ENCODE results near the gene RICTOR. TPM values are rescaled to one million over a fixed set of nuclear protein-coding genes. Genes with fewer than 3 reads are reported as not detected.

RICTOR gene
- total RNA-seq = 30.1 TPM
- polyA plus RNA-seq = 16.7 TPM
- long read RNA-seq, donor 1, partial matches to known transcripts = 0 of 1 reads
- long read RNA-seq, donor 1, other reads (novel, unspliced or antisense) = 0 of 1 reads
- long read RNA-seq, donor 2 = 0 reads
- long read RNA-seq, donor 3, partial matches to known transcripts = 0 of 1 reads
- long read RNA-seq, donor 3, other reads (novel, unspliced or antisense) = 0 of 1 reads
- long read RNA-seq, donor 4, partial matches to known transcripts = 0 of 1 reads
- long read RNA-seq, donor 4, other reads (novel, unspliced or antisense) = 0 of 1 reads
- long read RNA-seq, donor 5 = 0 reads
- long read RNA-seq, donor 6 = 0 reads
- long read RNA-seq, donor 7 = 0 reads
- long read RNA-seq, donor 8 = 0 reads
- long read RNA-seq, donor 9 = 0 reads
- long read RNA-seq, donor 10 = 0 reads

- H3K4me3 ChIP-seq (ENCODE audit: low read length in 2 of 2) = peak within 1 kb of the TSS; percentile 83 to 99
- WGBS = under 1% methylated on average over 94 of the region's 94 CpGs
- H3K27me3 ChIP-seq (ENCODE audit: control insufficient read depth in 2 of 2, insufficient read depth in 1 of 2, low read length in 1 of 2) = no peaks in the 10 kb centered on the region
- peaks cover 0 to 7% of the 10 kb centered on the region in 2 donors for H3K36me3 ChIP-seq (ENCODE audit: control insufficient read depth in 2 of 2, insufficient read depth in 2 of 2, low read length in 1 of 2)
- H3K9me3 ChIP-seq (ENCODE audit: control insufficient read depth in 2 of 2, insufficient read depth in 1 of 2, low read length in 1 of 2) = no peaks in the 10 kb centered on the region
- DNase-seq (ENCODE audit: low read depth in 6 of 9, low spot score in 9 of 9) = peak; percentile 67 to 95 (median 88)
- peak within 1 kb of the TSS; percentile 97 to 99 for H3K27ac ChIP-seq (ENCODE audit: low read depth in 1 of 2, low read length in 1 of 2)
- no peaks in the 10 kb centered on the region for H3K4me1 ChIP-seq (ENCODE audit: control insufficient read depth in 2 of 2, insufficient read depth in 2 of 2, low read length in 2 of 2)
Observed at GRCh38 chr5:39074017-39074814, at the start of gene RICTOR. Gene RICTOR, minus strand, starts transcription at chr5:39074399. Its CDS starts 22 bp downstream, at chr5:39074377.

- WGBS = 98% methylated on average over 2 of the region's 2 CpGs
- DNase-seq (ENCODE audit: low read depth in 6 of 9, low spot score in 9 of 9) = no peak
- Histone ChIP-seq H3K36me3 (ENCODE audit: control insufficient read depth in 2 of 2, insufficient read depth in 2 of 2, low read length in 1 of 2) (peaks cover 9 to 72% of the 10 kb centered on the region in 2 donors), H3K9me3 (ENCODE audit: control insufficient read depth in 2 of 2, insufficient read depth in 1 of 2, low read length in 1 of 2) (no peaks in the 10 kb centered on the region), H3K27ac (ENCODE audit: low read depth in 1 of 2, low read length in 1 of 2) (no peak overlapping the region), H3K4me1 (ENCODE audit: control insufficient read depth in 2 of 2, insufficient read depth in 2 of 2, low read length in 2 of 2) (no peaks in the 10 kb centered on the region), H3K27me3 (ENCODE audit: control insufficient read depth in 2 of 2, insufficient read depth in 1 of 2, low read length in 1 of 2) (no peaks in the 10 kb centered on the region), H3K4me3 (ENCODE audit: low read length in 2 of 2) (no peak overlapping the region)
Observed at GRCh38 chr5:39121922-39122321, 47.7 kb upstream of the RICTOR start.

GRCh38 chr5:39121315-39121714, 47.1 kb upstream of the RICTOR start:
- DNase-seq (ENCODE audit: low read depth in 6 of 9, low spot score in 9 of 9) = no peak
- Histone ChIP-seq H3K4me1 (ENCODE audit: control insufficient read depth in 2 of 2, insufficient read depth in 2 of 2, low read length in 2 of 2) (no peaks in the 10 kb centered on the region), H3K27me3 (ENCODE audit: control insufficient read depth in 2 of 2, insufficient read depth in 1 of 2, low read length in 1 of 2) (no peaks in the 10 kb centered on the region), H3K4me3 (ENCODE audit: low read length in 2 of 2) (no peak overlapping the region), H3K27ac (ENCODE audit: low read depth in 1 of 2, low read length in 1 of 2) (no peak overlapping the region), H3K36me3 (ENCODE audit: control insufficient read depth in 2 of 2, insufficient read depth in 2 of 2, low read length in 1 of 2) (peaks cover 9 to 76% of the 10 kb centered on the region in 2 donors), H3K9me3 (ENCODE audit: control insufficient read depth in 2 of 2, insufficient read depth in 1 of 2, low read length in 1 of 2) (no peaks in the 10 kb centered on the region)
- 97% methylated on average over 1 of the region's 1 CpG for WGBS

GRCh38 chr5:39120052-39120420, 45.8 kb upstream of the RICTOR start:
- H3K4me3 ChIP-seq (ENCODE audit: low read length in 2 of 2) = no peak overlapping the region
- WGBS = 98% methylated on average over 1 of the region's 1 CpG
- no peak for DNase-seq (ENCODE audit: low read depth in 6 of 9, low spot score in 9 of 9)
- no peaks in the 10 kb centered on the region for H3K9me3 ChIP-seq (ENCODE audit: control insufficient read depth in 2 of 2, insufficient read depth in 1 of 2, low read length in 1 of 2)
- H3K36me3 ChIP-seq (ENCODE audit: control insufficient read depth in 2 of 2, insufficient read depth in 2 of 2, low read length in 1 of 2) = peaks cover 14 to 80% of the 10 kb centered on the region in 2 donors
- H3K27ac ChIP-seq (ENCODE audit: low read depth in 1 of 2, low read length in 1 of 2) = no peak overlapping the region
- H3K4me1 ChIP-seq (ENCODE audit: control insufficient read depth in 2 of 2, insufficient read depth in 2 of 2, low read length in 2 of 2) = no peaks in the 10 kb centered on the region
- H3K27me3 ChIP-seq (ENCODE audit: control insufficient read depth in 2 of 2, insufficient read depth in 1 of 2, low read length in 1 of 2) = no peaks in the 10 kb centered on the region

- Histone ChIP-seq H3K36me3 (ENCODE audit: control insufficient read depth in 2 of 2, insufficient read depth in 2 of 2, low read length in 1 of 2) (peaks cover 14 to 78% of the 10 kb centered on the region in 2 donors), H3K4me3 (ENCODE audit: low read length in 2 of 2) (no peak overlapping the region), H3K4me1 (ENCODE audit: control insufficient read depth in 2 of 2, insufficient read depth in 2 of 2, low read length in 2 of 2) (no peaks in the 10 kb centered on the region), H3K27ac (ENCODE audit: low read depth in 1 of 2, low read length in 1 of 2) (no peak overlapping the region), H3K27me3 (ENCODE audit: control insufficient read depth in 2 of 2, insufficient read depth in 1 of 2, low read length in 1 of 2) (no peaks in the 10 kb centered on the region), H3K9me3 (ENCODE audit: control insufficient read depth in 2 of 2, insufficient read depth in 1 of 2, low read length in 1 of 2) (no peaks in the 10 kb centered on the region)
- DNase-seq (ENCODE audit: low read depth in 6 of 9, low spot score in 9 of 9) = no peak
- WGBS = 98% methylated on average over 3 of the region's 3 CpGs
Observed at GRCh38 chr5:39119404-39120051, 45.3 kb upstream of the RICTOR start.

- WGBS = 96% methylated on average over 2 of the region's 2 CpGs
- Histone ChIP-seq H3K9me3 (ENCODE audit: control insufficient read depth in 2 of 2, insufficient read depth in 1 of 2, low read length in 1 of 2) (no peaks in the 10 kb centered on the region), H3K4me1 (ENCODE audit: control insufficient read depth in 2 of 2, insufficient read depth in 2 of 2, low read length in 2 of 2) (no peaks in the 10 kb centered on the region), H3K27ac (ENCODE audit: low read depth in 1 of 2, low read length in 1 of 2) (no peak overlapping the region), H3K4me3 (ENCODE audit: low read length in 2 of 2) (no peak overlapping the region), H3K36me3 (ENCODE audit: control insufficient read depth in 2 of 2, insufficient read depth in 2 of 2, low read length in 1 of 2) (peaks cover 17 to 74% of the 10 kb centered on the region in 2 donors), H3K27me3 (ENCODE audit: control insufficient read depth in 2 of 2, insufficient read depth in 1 of 2, low read length in 1 of 2) (no peaks in the 10 kb centered on the region)
- DNase-seq (ENCODE audit: low read depth in 6 of 9, low spot score in 9 of 9) = no peak
Observed at GRCh38 chr5:39118638-39119037, 44.4 kb upstream of the RICTOR start.

- no peaks in the 10 kb centered on the region for H3K27me3 ChIP-seq (ENCODE audit: control insufficient read depth in 2 of 2, insufficient read depth in 1 of 2, low read length in 1 of 2)
- no peak overlapping the region for H3K27ac ChIP-seq (ENCODE audit: low read depth in 1 of 2, low read length in 1 of 2)
- H3K4me3 ChIP-seq (ENCODE audit: low read length in 2 of 2) = no peak overlapping the region
- no peak for DNase-seq (ENCODE audit: low read depth in 6 of 9, low spot score in 9 of 9)
- peaks cover 17 to 78% of the 10 kb centered on the region in 2 donors for H3K36me3 ChIP-seq (ENCODE audit: control insufficient read depth in 2 of 2, insufficient read depth in 2 of 2, low read length in 1 of 2)
- WGBS = 97% methylated on average over 2 of the region's 2 CpGs
- H3K4me1 ChIP-seq (ENCODE audit: control insufficient read depth in 2 of 2, insufficient read depth in 2 of 2, low read length in 2 of 2) = no peaks in the 10 kb centered on the region
- H3K9me3 ChIP-seq (ENCODE audit: control insufficient read depth in 2 of 2, insufficient read depth in 1 of 2, low read length in 1 of 2) = no peaks in the 10 kb centered on the region
Observed at GRCh38 chr5:39117401-39117800, 43.2 kb upstream of the RICTOR start.

- Histone ChIP-seq H3K27me3 (ENCODE audit: control insufficient read depth in 2 of 2, insufficient read depth in 1 of 2, low read length in 1 of 2) (no peaks in the 10 kb centered on the region), H3K4me3 (ENCODE audit: low read length in 2 of 2) (no peak overlapping the region), H3K4me1 (ENCODE audit: control insufficient read depth in 2 of 2, insufficient read depth in 2 of 2, low read length in 2 of 2) (no peaks in the 10 kb centered on the region), H3K9me3 (ENCODE audit: control insufficient read depth in 2 of 2, insufficient read depth in 1 of 2, low read length in 1 of 2) (no peaks in the 10 kb centered on the region), H3K27ac (ENCODE audit: low read depth in 1 of 2, low read length in 1 of 2) (no peak overlapping the region), H3K36me3 (ENCODE audit: control insufficient read depth in 2 of 2, insufficient read depth in 2 of 2, low read length in 1 of 2) (peaks cover 14 to 70% of the 10 kb centered on the region in 2 donors)
- 98% methylated on average over 3 of the region's 3 CpGs for WGBS
- no peak for DNase-seq (ENCODE audit: low read depth in 6 of 9, low spot score in 9 of 9)
Observed at GRCh38 chr5:39116344-39117170, 42.4 kb upstream of the RICTOR start.
